ENCODE results near the gene TCFL5.
"Not testable (repeated sequence)": the region's sequence is repeated elsewhere in the genome, so short reads cannot be mapped to it uniquely, and the experiment has no call there.

Gene TCFL5

GRCh38 chr20:62852841-62853240 is 8.8 kb downstream of the TCFL5 start:
- DNase-seq, result no peak

GRCh38 chr20:62852196-62852595 is 9.4 kb downstream of the TCFL5 start:
- no peak for DNase-seq

DNA sequence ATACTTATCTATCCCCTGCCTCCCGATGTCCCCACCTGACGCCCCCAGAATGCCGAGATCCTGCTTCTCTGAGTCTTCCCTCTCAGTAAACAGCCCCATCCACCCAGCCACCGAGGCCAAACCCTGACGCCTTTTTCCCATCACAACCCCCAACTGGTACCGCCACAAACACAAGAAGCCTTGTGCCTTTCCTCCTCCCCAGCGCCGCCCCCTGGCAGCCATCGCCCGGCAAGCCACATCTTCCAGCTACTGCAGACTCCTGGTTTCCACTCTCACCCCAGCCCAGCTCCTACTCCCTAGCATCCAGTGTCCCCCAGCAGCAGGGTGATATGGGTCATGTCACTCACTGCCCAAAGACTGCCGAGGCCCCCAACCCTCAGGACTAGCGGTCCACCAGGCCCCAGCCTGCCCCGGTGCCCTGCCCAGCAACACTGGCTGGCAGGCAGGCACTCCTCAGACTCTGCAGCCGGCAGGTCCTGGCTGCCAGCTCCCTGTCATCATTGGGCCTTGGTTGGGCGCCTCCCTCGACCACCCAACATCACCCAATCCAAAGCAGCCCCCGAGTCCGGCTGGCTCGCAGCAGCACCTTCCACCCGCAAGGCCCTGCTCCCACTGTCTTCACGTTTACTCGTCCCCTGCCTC is 11.2 kb downstream of the TCFL5 start:
- no peak for DNase-seq

GRCh38 chr20:62849431-62849830 is 12.2 kb downstream of the TCFL5 start:
- no peak for DNase-seq

DNA sequence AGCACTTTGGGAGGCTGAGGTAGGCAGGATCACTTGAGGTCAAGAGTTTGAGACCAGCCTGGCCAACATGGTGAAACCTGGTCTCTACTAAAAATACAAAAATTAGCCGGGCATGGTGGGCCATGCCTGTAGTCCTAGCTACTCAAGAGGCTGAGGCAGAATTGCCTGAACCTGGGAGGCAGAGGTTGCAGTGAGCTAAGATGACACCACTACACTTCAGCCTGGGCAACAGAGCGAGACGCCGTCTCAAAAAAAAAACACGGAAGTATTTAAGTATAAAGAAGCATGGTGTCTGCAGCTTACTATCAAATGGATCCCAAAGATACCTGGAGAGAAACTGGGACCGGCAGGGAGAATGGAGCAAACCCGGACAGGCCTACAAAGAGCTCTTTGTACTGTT is 12.7 kb downstream of the TCFL5 start:
- not testable (repeated sequence) for DNase-seq

DNA sequence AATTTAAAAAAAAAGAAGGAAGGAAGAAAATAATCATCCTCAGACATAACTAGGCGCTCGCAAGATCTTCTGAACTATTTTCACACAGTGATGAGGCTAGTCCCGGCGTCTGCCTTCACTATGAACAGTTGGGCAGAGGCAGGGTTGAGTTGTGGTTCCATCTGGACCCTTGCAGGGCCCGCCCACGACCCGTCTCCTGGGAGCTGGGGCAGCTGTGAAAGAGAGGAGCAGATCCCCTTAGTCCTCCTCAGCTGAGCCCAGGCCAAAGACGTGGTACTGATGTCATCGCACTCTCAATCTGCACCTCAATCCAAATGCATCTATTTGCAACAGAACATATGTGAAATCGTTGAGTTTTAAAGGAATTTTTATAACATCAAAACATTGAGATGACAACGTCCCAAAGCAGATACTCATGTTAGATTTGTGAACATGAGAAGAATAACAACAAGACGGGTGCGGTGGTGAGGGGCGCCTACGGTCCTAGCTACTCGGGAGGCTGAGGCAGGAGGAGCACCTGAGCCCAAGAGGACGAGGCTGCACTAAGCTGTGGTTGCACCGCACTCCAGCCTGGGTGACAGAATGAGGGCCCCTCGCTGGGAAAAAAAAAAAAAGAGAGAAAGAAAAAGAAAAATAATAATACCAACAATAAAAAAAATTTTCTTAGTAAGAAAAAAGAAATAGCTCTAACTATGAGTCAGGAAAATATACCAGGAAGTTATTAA is 15.3 kb downstream of the TCFL5 start:
- no peak for DNase-seq

- no peak for DNase-seq
These were observed 16.0 kb downstream of the TCFL5 start for GRCh38 chr20:62845416-62846160.

DNA sequence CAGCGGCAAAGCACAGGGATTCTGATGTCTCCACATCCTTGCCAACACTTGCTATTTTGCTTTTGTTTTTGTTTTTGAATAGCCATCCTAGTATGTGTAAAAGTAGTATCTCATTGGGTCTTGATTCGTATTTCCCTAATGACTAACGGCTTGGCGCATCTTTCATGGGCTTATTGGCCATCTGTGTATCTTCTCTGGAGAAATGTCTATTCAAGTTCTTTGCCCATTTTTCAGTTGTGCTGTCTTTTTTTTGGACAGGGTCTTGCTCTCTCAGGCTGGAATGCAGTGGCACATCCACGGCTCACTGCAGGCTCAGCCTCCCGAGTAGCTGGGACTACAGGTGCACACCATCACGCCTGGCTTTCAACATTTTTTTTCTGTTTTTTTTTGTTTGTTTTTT is 17.4 kb downstream of the TCFL5 start:
- DNase-seq, result no peak

DNA sequence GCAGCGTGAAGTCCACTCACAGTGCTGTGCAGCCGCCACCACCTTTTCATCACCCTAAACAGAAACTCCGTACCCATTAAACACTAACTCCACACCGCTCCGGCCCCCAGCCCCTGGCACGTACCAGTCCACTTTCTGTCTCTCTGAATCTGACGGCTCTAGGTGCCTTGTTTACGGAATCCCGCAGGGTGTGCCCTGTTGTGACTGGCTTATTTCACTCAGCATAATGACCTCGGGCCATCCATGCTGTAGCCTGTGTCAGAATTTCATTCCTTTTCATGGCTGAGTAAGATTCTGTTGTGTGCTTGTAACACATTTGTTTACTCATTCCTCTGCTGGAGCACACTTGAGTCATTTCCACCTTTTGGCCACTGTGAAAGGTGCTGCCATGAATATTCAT is 18.0 kb downstream of the TCFL5 start:
- no peak for DNase-seq

DNA sequence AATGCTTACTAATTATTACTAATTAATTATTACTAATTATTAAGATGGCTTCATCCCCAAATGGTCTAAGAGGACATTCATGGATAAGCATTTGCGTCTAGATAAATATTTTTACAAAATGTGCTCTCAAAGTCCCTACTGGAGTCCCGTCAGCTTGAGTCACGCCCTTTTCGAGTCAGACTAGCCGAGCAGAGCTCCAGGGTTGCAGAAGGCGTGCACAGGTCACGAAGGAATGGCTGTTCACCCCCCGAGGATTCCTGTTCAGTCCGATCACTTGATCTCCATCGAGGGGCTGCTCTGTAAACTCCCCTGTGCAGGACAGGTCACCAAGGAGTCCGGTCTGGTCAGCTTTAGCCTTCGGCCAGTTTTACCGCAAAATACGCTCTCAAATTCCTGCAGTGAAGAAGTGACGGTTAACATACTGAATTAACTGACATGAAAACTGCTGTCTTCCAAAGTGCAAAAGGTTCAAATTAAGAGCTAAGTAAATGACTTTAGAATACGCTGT is 19.9 kb downstream of the TCFL5 start:
- DNase-seq, result no peak

GRCh38 chr20:62840244-62841197 is 21.1 kb downstream of the TCFL5 start:
- no peak for DNase-seq

DNA sequence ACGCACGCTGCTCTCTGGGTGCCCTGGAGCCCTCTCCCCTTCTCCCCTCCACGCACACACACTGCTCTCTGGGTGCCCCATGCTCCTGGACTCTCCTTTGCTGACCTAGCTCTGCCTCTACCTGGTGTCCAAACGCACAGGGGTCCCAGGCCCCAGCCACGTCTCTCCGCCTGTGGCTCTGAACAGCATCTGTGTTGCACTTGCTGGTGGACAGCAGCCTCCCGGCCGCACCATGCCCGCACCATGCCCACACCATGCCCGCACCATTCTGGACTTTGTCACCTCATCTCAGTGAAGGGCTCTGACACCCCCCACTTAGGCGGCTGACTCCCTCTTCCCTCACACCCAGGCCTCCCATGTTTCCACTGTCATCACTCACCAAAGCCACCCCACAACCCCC is 21.8 kb downstream of the TCFL5 start:
- no peak for DNase-seq

GRCh38 chr20:62839261-62839660 is 22.4 kb downstream of the TCFL5 start:
- no peak for DNase-seq

GRCh38 chr20:62838128-62838891 is 23.3 kb downstream of the TCFL5 start:
- DNase-seq, result no peak

- DNase-seq, result no peak
These were observed 23.9 kb downstream of the TCFL5 start for GRCh38 chr20:62837790-62838127.

DNA sequence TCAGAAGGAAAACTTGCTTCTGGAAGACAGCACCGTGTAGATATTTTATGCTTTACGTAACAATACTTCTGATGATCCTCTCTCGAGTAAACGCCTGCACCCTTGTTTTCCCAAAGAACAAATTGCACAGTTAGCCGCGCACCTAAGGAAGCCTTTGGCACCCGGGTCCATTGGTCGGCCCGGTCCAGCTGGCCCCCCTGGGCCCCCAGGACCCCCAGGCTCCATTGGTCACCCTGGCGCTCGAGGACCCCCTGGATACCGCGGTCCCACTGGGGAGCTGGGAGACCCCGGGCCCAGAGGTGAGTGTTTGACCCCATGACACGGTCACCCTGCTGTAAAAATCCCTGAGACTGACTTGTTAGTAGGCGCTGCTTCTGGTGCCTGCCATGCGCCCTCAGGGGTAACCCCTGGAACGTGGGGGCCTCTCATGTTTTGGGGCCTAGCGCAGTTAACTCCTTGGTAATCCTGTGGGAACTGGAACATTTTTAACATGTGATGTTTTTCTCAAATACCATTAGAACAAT is 24.6 kb downstream of the TCFL5 start:
- DNase-seq, result no peak

DNA sequence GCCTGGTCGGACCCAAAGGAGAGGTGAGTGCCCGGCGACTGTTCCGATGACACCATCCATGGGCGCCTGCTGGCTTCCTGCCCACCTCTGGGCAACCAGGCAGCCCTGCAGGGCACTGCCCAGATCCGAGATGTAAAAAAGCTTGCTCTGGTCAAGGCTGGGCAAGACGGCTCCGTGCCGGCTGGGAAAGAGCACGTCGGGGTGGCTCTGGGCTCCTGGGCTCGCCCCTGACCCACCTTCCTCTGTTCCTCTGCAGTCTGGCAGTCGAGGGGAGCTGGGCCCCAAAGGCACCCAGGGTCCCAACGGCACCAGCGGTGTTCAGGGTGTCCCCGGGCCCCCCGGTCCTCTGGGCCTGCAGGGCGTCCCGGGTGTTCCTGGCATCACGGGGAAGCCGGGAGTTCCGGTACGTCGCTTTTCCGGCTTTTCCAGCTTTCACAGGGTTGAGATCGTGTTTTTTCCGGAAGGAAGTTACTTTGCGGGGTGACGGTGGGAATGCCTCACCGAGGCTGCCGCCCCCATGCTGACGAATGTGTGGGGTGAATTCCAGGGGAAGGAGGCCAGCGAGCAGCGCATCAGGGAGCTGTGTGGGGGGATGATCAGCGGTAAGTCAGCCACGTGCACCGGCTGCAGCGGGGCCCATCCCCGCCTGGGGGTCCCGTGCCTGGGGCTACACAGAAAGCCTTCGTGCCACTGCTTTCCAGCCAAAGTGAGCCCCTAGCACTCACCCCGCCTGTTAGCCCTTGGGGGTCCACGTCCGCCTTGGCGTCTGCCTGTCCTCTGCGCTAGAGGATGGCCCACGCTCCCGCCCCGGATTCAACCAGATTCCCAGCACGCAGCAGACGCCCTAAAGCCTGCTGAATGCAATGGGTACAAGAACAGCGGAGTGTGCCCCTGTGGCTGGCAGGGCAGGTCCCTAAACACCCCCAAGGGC is 25.4 kb downstream of the TCFL5 start:
- no peak for DNase-seq

- DNase-seq, result no peak
These were observed 26.5 kb downstream of the TCFL5 start for GRCh38 chr20:62834967-62835730.

- DNase-seq, result no peak
These were observed 28.7 kb downstream of the TCFL5 start for GRCh38 chr20:62832951-62833391.
